Activated T-helper 1 cell treated with anti-CD3 and anti-CD28 coated beads, Interleukin-12 subunit alpha, Interleukin-12 subunit beta, Interleukin-2, Interleukin-4 antibody, amounts not matched to agents 30 ng/mL and 10 ng/mL and 1 ng/mL, durations not matched to agents 14 hours and 24 hours and 36 hours (primary cell): Measurements from ENCODE around the gene TNFRSF21. TPM values are rescaled to one million over a fixed set of nuclear protein-coding genes. Genes with fewer than 3 reads are reported as not detected.

Experiments used
- DNase-seq: peaks from one replicate; pipeline ENCODE4 v3.0.0; 2021; ENCODE audit warnings: low spot score
- H3K27ac Mint-ChIP-seq: one replicate; pipeline ENCODE4 v1.8.0; 2021; ENCODE audit warnings: mild to moderate bottlenecking, mixed read lengths
- H3K27me3 Mint-ChIP-seq: one replicate; pipeline ENCODE4 v1.8.0; 2022; ENCODE audit warnings: mild to moderate bottlenecking, moderate library complexity, mixed read lengths; ENCODE audit not compliant: insufficient read depth
- H3K36me3 Mint-ChIP-seq: one replicate; pipeline ENCODE4 v1.8.0; 2021; ENCODE audit warnings: low read depth, mixed read lengths
- H3K4me1 Mint-ChIP-seq: one replicate; pipeline ENCODE4 v1.8.0; 2021; ENCODE audit warnings: low read depth, mixed read lengths
- H3K4me3 Mint-ChIP-seq: one replicate; pipeline ENCODE4 v1.8.0; 2021; ENCODE audit warnings: mild to moderate bottlenecking, moderate library complexity, mixed read lengths
- H3K9me3 Mint-ChIP-seq: one replicate; pipeline ENCODE4 v1.8.0; 2021; ENCODE audit warnings: mixed read lengths
- intact Hi-C: fragments of 100-400 bp; cut with micrococcal nuclease; formaldehyde crosslinking; loops from one replicate; pipeline ENCODE4 v1.15.1; 2024
- total RNA-seq: library from RNA; stranded (reverse); gene quantifications from 2 replicates; pipeline ENCODE4 v1.2.3, GENCODE V29; 2022

TNFRSF21 gene
- total RNA-seq, 1 donor from 2014 or later: 3.5 TPM

GRCh38 chr6:47252633-47253032 lies 57.1 kb downstream of the TNFRSF21 start:
- Mint-ChIP-seq H3K4me1 (no peaks in the 10 kb centered on the region), H3K9me3 (no peaks in the 10 kb centered on the region), H3K36me3 (no peaks in the 10 kb centered on the region), H3K4me3 (no peak overlapping the region), H3K27me3 (no peaks in the 10 kb centered on the region), H3K27ac (no peak overlapping the region)
- DNase-seq: no peak
- intact Hi-C loops: no loop called here

GRCh38 chr6:47251396-47251795 lies 58.3 kb downstream of the TNFRSF21 start:
- DNase-seq: no peak
- no peaks in the 10 kb centered on the region for H3K9me3 Mint-ChIP-seq
- no peaks in the 10 kb centered on the region for H3K36me3 Mint-ChIP-seq
- no peaks in the 10 kb centered on the region for H3K27me3 Mint-ChIP-seq
- H3K4me1 Mint-ChIP-seq: no peaks in the 10 kb centered on the region
- H3K4me3 Mint-ChIP-seq: no peak overlapping the region
- intact Hi-C loops: no loop called here
- H3K27ac Mint-ChIP-seq: no peak overlapping the region

- Mint-ChIP-seq H3K27ac (no peak overlapping the region), H3K27me3 (peaks cover 1% of the 10 kb centered on the region), H3K36me3 (no peaks in the 10 kb centered on the region), H3K9me3 (no peaks in the 10 kb centered on the region), H3K4me3 (no peak overlapping the region), H3K4me1 (no peaks in the 10 kb centered on the region)
- no peak for DNase-seq
- intact Hi-C loops: no loop called here
Measured at GRCh38 chr6:47250302-47250701, 59.4 kb downstream of the TNFRSF21 start.

- H3K36me3 Mint-ChIP-seq: no peaks in the 10 kb centered on the region
- intact Hi-C loops: no loop called here
- H3K4me1 Mint-ChIP-seq: no peaks in the 10 kb centered on the region
- DNase-seq: no peak
- peaks cover 1% of the 10 kb centered on the region for H3K27me3 Mint-ChIP-seq
- H3K9me3 Mint-ChIP-seq: no peaks in the 10 kb centered on the region
- H3K27ac Mint-ChIP-seq: no peak overlapping the region
- H3K4me3 Mint-ChIP-seq: no peak overlapping the region
Measured at GRCh38 chr6:47248446-47248845, 61.3 kb downstream of the TNFRSF21 start.

- DNase-seq: no peak
- Mint-ChIP-seq H3K36me3 (no peaks in the 10 kb centered on the region), H3K4me3 (no peak overlapping the region), H3K4me1 (peaks cover 5% of the 10 kb centered on the region), H3K27me3 (peaks cover 1% of the 10 kb centered on the region), H3K9me3 (no peaks in the 10 kb centered on the region), H3K27ac (no peak overlapping the region)
- intact Hi-C loops: no loop called here
Measured at GRCh38 chr6:47247227-47247797, 62.4 kb downstream of the TNFRSF21 start.

GRCh38 chr6:47246551-47246950 lies 63.2 kb downstream of the TNFRSF21 start:
- no peak overlapping the region for H3K27ac Mint-ChIP-seq
- H3K27me3 Mint-ChIP-seq: peaks cover 1% of the 10 kb centered on the region
- no peaks in the 10 kb centered on the region for H3K9me3 Mint-ChIP-seq
- no peaks in the 10 kb centered on the region for H3K36me3 Mint-ChIP-seq
- H3K4me3 Mint-ChIP-seq: no peak overlapping the region
- intact Hi-C loops: no loop called here
- peaks cover 10% of the 10 kb centered on the region for H3K4me1 Mint-ChIP-seq
- no peak for DNase-seq

- DNase-seq: no peak
- H3K27me3 Mint-ChIP-seq: peaks cover 1% of the 10 kb centered on the region
- H3K36me3 Mint-ChIP-seq: no peaks in the 10 kb centered on the region
- peaks cover 10% of the 10 kb centered on the region for H3K4me1 Mint-ChIP-seq
- intact Hi-C loops: no loop called here
- no peaks in the 10 kb centered on the region for H3K9me3 Mint-ChIP-seq
- no peak overlapping the region for H3K4me3 Mint-ChIP-seq
- no peak overlapping the region for H3K27ac Mint-ChIP-seq
Measured at GRCh38 chr6:47245745-47246371, 63.8 kb downstream of the TNFRSF21 start.

- DNase-seq: peak; percentile 19
- intact Hi-C loops: no loop called here
- H3K27ac Mint-ChIP-seq: no peak overlapping the region
- no peaks in the 10 kb centered on the region for H3K36me3 Mint-ChIP-seq
- peaks cover 1% of the 10 kb centered on the region for H3K27me3 Mint-ChIP-seq
- peaks cover 10% of the 10 kb centered on the region for H3K4me1 Mint-ChIP-seq
- H3K9me3 Mint-ChIP-seq: no peaks in the 10 kb centered on the region
- H3K4me3 Mint-ChIP-seq: no peak overlapping the region
Measured at GRCh38 chr6:47242483-47243386, 67.0 kb downstream of the TNFRSF21 start.

GRCh38 chr6:47241742-47242482 lies 67.8 kb downstream of the TNFRSF21 start:
- Mint-ChIP-seq H3K27me3 (peaks cover 1% of the 10 kb centered on the region), H3K4me1 (peaks cover 10% of the 10 kb centered on the region), H3K36me3 (no peaks in the 10 kb centered on the region), H3K9me3 (no peaks in the 10 kb centered on the region), H3K4me3 (no peak overlapping the region), H3K27ac (no peak overlapping the region)
- no peak for DNase-seq
- intact Hi-C loops: no loop called here

GRCh38 chr6:47240277-47240890 lies 69.3 kb downstream of the TNFRSF21 start:
- DNase-seq: no peak
- Mint-ChIP-seq H3K9me3 (no peaks in the 10 kb centered on the region), H3K27me3 (no peaks in the 10 kb centered on the region), H3K27ac (no peak overlapping the region), H3K4me1 (peaks cover 10% of the 10 kb centered on the region), H3K36me3 (no peaks in the 10 kb centered on the region), H3K4me3 (no peak overlapping the region)
- intact Hi-C loops: no loop called here

GRCh38 chr6:47239546-47239945 lies 70.2 kb downstream of the TNFRSF21 start:
- Mint-ChIP-seq H3K27me3 (no peaks in the 10 kb centered on the region), H3K4me1 (peaks cover 10% of the 10 kb centered on the region), H3K27ac (no peak overlapping the region), H3K9me3 (no peaks in the 10 kb centered on the region), H3K4me3 (no peak overlapping the region), H3K36me3 (no peaks in the 10 kb centered on the region)
- intact Hi-C loops: no loop called here
- no peak for DNase-seq

GRCh38 chr6:47238456-47238995 lies 71.2 kb downstream of the TNFRSF21 start:
- H3K36me3 Mint-ChIP-seq: no peaks in the 10 kb centered on the region
- intact Hi-C loops: no loop called here

More at GRCh38 chr6:47238456-47238995, 71.2 kb downstream of the TNFRSF21 start:
- peaks cover 10% of the 10 kb centered on the region for H3K4me1 Mint-ChIP-seq
- no peak overlapping the region for H3K4me3 Mint-ChIP-seq
- no peaks in the 10 kb centered on the region for H3K27me3 Mint-ChIP-seq
- H3K9me3 Mint-ChIP-seq: no peaks in the 10 kb centered on the region
- no peak for DNase-seq
- no peak overlapping the region for H3K27ac Mint-ChIP-seq
